Stomach (tissue), 9 donors: Measurements from ENCODE around the gene KLHDC7A. TPM values are rescaled to one million over a fixed set of nuclear protein-coding genes. Genes with fewer than 3 reads are reported as not detected.

Source experiments
- DNase-seq, 2 donors: peaks; one replicate each; pipeline versions ENCODE4 v3.0.0 to v3.0.0-alpha.2; 2013 to 2019
- H3K27ac ChIP-seq, 5 donors: fragments of 200-600 bp in 4 of 5; sonication (generic) in 4 of 5; one replicate each; pipeline ENCODE4 v1.5.1; 2013 to 2019; ENCODE audit warnings: mild to moderate bottlenecking in 1 of 5, moderate library complexity in 1 of 5
- H3K27me3 ChIP-seq, 3 donors: fragments of 200-600 bp; sonication (generic); one replicate each; pipeline ENCODE4 v1.5.1; 2017 to 2019; ENCODE audit warnings: mixed run types in 1 of 3
- H3K36me3 ChIP-seq, 4 donors: fragments of 200-600 bp; sonication (generic); 1 replicate in 3 of 4; 2 replicates in 1 of 4; pipeline ENCODE4 v1.5.1; 2016 to 2019
- H3K4me1 ChIP-seq, 4 donors: fragments of 200-600 bp; sonication (generic); one replicate each; pipeline ENCODE4 v1.5.1; 2016 to 2019
- H3K4me3 ChIP-seq, 4 donors: fragments of 200-600 bp; sonication (generic) in 3 of 4; one replicate each; pipeline ENCODE4 v1.5.1; 2016 to 2019; ENCODE audit warnings: mild to moderate bottlenecking in 1 of 4
- H3K9me3 ChIP-seq, 4 donors: fragments of 200-600 bp; sonication (generic); one replicate each; pipeline ENCODE4 v1.5.1; 2016 to 2019
- CTCF ChIP-seq, 7 experiments: fragments of 450-650 bp in 4 of 7; fragments of 200-600 bp in 3 of 7; sonication (generic) in 3 of 7; IDR thresholded peaks; one replicate each; pipeline ENCODE4 v1.5.1; 2016 to 2019; ENCODE audit warnings: antibody characterized with exemption in 7 of 7, control low read depth in 2 of 7, mild to moderate bottlenecking in 1 of 7
- EP300 ChIP-seq: sonication (generic); formaldehyde crosslinking; IDR thresholded peaks from one replicate; pipeline ENCODE4 v1.6.1; 2017; ENCODE audit warnings: antibody characterized with exemption
- POLR2A ChIP-seq, 4 donors: fragments of 450-650 bp; IDR thresholded peaks; one replicate each; pipeline ENCODE4 v1.6.1; 2016; ENCODE audit warnings: antibody characterized with exemption in 4 of 4, control low read depth in 2 of 4, mild to moderate bottlenecking in 1 of 4, moderate library complexity in 1 of 4
- POLR2AphosphoS5 ChIP-seq, 3 donors: sonication (generic); formaldehyde crosslinking; IDR thresholded peaks; one replicate each; pipeline ENCODE4 v1.6.1; 2016; ENCODE audit warnings: antibody characterized with exemption in 3 of 3
- WGBS, 5 donors: extraction: QIAGEN DNeasy Blood & Tissue Kit in 3 of 5; methylation state at CpG; one replicate each; pipeline versions ENCODE4 v1.1.5 to v1.1.7; 2013 to 2018; 5-methylcytosine and 5-hydroxymethylcytosine counted together
- intact Hi-C: fragments of 100-400 bp; cut with DNase I; formaldehyde crosslinking; loops from one replicate; pipeline ENCODE4 v1.15.1; 2023; ENCODE audit warnings: low total_unique reads
- polyA plus RNA-seq, 3 donors: library from polyadenylated mRNA; stranded (reverse); fragments of 200-250 nt; gene quantifications; one replicate each; pipeline ENCODE4 v1.2.3, GENCODE V29; 2013
- total RNA-seq, 5 donors: library from RNA; depleted of rRNA; stranded (reverse); fragments of >200 nt; gene quantifications; one replicate each; pipeline versions ENCODE4 v1.1.0 to v1.2.3, GENCODE V29; 2014 to 2016
- donor health status: healthy with polysubstance abuse.
- donor health status: Bipolar disorder and iron deficiency.
- donor health status: healthy.

KLHDC7A gene
- total and polyA plus RNA-seq, 8 donors, result 0.29 to 8.9 (median 1.9) TPM

- H3K9me3 ChIP-seq, result no peaks in the 10 kb centered on the region
- H3K27me3 ChIP-seq, result peaks cover 0 to 23% (median 0%) of the 10 kb centered on the region in 3 donors
- H3K4me3 ChIP-seq, result peak overlapping the region in 1 of 4 donors; percentile 13
- intact Hi-C loops, result no loop called here
- peaks cover 30 to 42% (median 37%) of the 10 kb centered on the region in 4 donors for H3K4me1 ChIP-seq
- TF ChIP-seq CTCF (IDR thresholded peaks at IDR 0.05) (no peak), POLR2AphosphoS5 (IDR thresholded peaks at IDR 0.05) (no peak), POLR2A (IDR thresholded peaks at IDR 0.05) (no peak), EP300 (no peak)
- no peak for DNase-seq
- 92 to 97% (median 96%) methylated on average over 54 to 57 of the region's 57 CpGs for whole genome bisulfite sequencing, 5 donors
- H3K36me3 ChIP-seq, result no peaks in the 10 kb centered on the region
- H3K27ac ChIP-seq, result no peak overlapping the region
Measured at GRCh38 chr1:18482721-18483425, 2.1 kb downstream of the KLHDC7A start.

- no peak for TF ChIP-seq CTCF (IDR thresholded peaks at IDR 0.05)
- no peak for TF ChIP-seq POLR2AphosphoS5 (IDR thresholded peaks at IDR 0.05)
- no peak for TF ChIP-seq EP300
- TF ChIP-seq POLR2A (IDR thresholded peaks at IDR 0.05), result no peak
- no peak for DNase-seq
- Histone ChIP-seq H3K4me1 (peaks cover 27 to 37% (median 35%) of the 10 kb centered on the region in 4 donors), H3K27ac (no peak overlapping the region), H3K27me3 (peaks cover 0 to 23% (median 0%) of the 10 kb centered on the region in 3 donors), H3K9me3 (peaks cover 0 to under 1% (median 0%) of the 10 kb centered on the region in 4 donors), H3K4me3 (no peak overlapping the region), H3K36me3 (no peaks in the 10 kb centered on the region)
- intact Hi-C loops, result no loop called here
- 91 to 96% (median 94%) methylated on average over 3 of the region's 3 CpGs for WGBS, 5 donors
Measured at GRCh38 chr1:18484276-18484675, 3.5 kb downstream of the KLHDC7A start.

- TF ChIP-seq POLR2A (IDR thresholded peaks at IDR 0.05) (no peak), CTCF (IDR thresholded peaks at IDR 0.05) (no peak), POLR2AphosphoS5 (IDR thresholded peaks at IDR 0.05) (no peak), EP300 (no peak)
- Histone ChIP-seq H3K36me3 (no peaks in the 10 kb centered on the region), H3K4me3 (no peak overlapping the region), H3K9me3 (peaks cover 0 to 5% (median 4%) of the 10 kb centered on the region in 4 donors), H3K4me1 (peaks cover 23 to 33% (median 31%) of the 10 kb centered on the region in 4 donors), H3K27ac (no peak overlapping the region), H3K27me3 (peaks cover 0 to 23% (median 0%) of the 10 kb centered on the region in 3 donors)
- DNase-seq, result no peak
- 74 to 100% (median 85%) methylated on average over 2 of the region's 2 CpGs for WGBS, 5 donors
- intact Hi-C loops, result no loop called here
Measured at GRCh38 chr1:18484721-18485120, 4.0 kb downstream of the KLHDC7A start.

GRCh38 chr1:18485227-18485626 lies 4.5 kb downstream of the KLHDC7A start:
- Histone ChIP-seq H3K27ac (no peak overlapping the region), H3K27me3 (peaks cover 0 to 26% (median 0%) of the 10 kb centered on the region in 3 donors), H3K4me3 (no peak overlapping the region), H3K36me3 (no peaks in the 10 kb centered on the region), H3K9me3 (peaks cover 0 to 10% (median 8%) of the 10 kb centered on the region in 4 donors), H3K4me1 (peaks cover 21 to 30% (median 25%) of the 10 kb centered on the region in 4 donors)
- WGBS, 5 donors, result 91 to 96% (median 93%) methylated on average over 4 of the region's 4 CpGs
- intact Hi-C loops, result no loop called here
- no peak for TF ChIP-seq CTCF (IDR thresholded peaks at IDR 0.05)
- TF ChIP-seq POLR2AphosphoS5 (IDR thresholded peaks at IDR 0.05), result no peak
- no peak for TF ChIP-seq POLR2A (IDR thresholded peaks at IDR 0.05)
- no peak for TF ChIP-seq EP300
- DNase-seq, result no peak
